Measurements from ENCODE around the gene ALDH1A1.
"Not testable (repeated sequence)": the region's sequence is repeated elsewhere in the genome, so short reads cannot be mapped to it uniquely, and the experiment has no call there.

The ALDH1A1 gene

DNA sequence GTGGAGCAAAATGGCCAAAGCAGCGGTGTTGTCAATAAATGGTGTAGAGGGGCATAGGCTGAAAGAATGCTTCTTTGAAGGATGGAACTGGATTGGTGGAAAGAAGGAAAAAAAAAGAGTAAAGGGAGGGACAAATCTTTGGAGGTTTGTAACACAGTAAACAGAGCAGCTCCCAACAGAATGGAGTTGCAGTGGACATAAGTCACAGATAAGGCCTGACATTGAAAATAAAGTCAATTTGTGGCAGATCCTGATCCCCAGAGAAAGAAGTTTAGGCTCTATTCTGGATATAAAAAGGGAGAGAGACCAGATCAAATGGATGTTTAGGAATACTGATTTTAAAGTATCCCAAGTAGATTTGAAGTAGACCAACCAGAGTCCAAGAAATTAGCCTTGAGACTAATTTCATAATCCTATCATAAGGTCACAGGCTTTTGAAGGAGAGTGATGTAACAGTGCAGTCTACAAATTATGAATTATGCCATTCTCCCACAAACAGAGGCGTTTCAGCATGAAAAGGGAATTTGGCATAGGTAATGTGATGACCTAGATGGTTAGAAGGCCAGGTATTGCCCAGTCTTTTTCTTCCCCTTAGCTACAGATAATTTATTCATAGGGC lies 8.9 kb downstream of the ALDH1A1 start:
- DNase-seq (ENCODE audit: low read depth): no peak

DNA sequence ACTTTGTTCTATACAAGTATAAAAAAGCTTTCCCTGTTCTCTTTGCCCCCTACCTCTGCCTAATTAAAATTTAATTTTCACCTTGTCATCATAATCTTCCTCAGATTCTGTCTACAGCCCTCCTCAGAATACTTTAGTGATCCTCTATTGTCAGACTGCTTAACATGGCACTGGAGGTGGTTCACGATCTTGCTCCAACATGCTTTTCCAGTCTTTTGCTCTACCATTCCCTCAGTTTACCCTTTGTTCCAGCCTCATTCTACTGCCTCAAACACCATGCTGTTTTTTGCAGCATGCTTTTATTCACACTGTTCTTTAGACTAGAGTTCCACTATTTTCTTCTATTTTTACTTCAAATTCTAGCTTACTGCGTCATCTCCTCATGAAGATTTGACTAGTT lies 10.4 kb downstream of the ALDH1A1 start:
- DNase-seq (ENCODE audit: low read depth): no peak

DNA sequence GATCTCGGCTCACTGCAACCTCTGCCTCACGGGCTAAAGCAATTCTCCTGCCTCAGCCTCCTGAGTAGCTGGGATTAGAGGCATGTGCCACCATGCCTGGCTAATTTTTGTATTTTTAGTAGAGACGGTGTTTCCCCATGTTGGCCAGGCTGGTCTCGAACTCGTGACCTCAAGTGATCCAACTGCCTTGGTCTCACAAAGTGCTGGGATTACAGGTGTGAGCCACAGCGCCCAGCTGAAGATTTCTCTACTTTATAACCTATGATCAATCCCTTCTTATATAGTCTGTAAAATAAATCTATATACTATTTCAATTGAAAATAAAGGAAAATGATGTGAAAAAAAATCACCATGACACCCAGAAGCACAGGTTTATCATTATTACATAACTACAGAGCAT lies 13.3 kb downstream of the ALDH1A1 start:
- not testable (repeated sequence) for DNase-seq (ENCODE audit: low read depth)

DNA sequence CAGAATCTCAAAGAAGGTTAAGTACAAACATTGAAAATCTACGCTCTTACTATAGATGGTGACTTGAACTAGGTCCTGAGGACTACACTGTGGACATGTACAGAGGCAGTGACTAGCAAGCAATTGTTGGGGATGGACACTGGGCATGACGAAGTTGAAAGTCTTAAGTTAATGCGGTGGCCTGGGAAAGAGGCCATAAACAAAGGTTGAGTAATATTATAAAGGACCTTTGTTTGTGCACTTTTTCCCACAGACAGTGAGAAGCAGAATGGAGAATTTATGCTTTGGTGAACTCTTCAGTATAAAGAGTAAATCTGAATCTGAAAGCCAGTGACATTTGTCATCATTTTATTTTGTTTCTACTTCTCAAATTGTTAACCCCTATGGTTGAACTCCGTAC lies 15.3 kb downstream of the ALDH1A1 start:
- no peak for DNase-seq (ENCODE audit: low read depth)

DNA sequence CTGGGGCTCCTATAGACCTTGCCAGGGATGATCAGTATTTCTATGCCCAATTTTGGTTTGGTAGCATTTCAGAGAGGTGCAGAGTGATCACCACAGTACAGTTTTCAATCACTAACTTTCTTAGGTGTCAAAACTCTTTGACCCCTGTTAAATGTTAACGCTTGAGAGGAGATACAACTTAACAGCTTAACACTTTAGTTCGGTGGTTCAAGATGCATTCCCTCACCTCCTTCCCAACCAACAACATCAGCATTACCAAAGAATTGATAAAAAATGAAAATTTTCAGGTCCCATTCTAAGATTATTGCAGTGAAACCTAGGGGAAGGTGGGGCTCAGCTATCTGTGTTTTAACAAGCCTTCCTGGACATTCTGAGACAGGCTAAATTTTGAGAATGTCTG lies 16.2 kb downstream of the ALDH1A1 start:
- no peak for DNase-seq (ENCODE audit: low read depth)

DNA sequence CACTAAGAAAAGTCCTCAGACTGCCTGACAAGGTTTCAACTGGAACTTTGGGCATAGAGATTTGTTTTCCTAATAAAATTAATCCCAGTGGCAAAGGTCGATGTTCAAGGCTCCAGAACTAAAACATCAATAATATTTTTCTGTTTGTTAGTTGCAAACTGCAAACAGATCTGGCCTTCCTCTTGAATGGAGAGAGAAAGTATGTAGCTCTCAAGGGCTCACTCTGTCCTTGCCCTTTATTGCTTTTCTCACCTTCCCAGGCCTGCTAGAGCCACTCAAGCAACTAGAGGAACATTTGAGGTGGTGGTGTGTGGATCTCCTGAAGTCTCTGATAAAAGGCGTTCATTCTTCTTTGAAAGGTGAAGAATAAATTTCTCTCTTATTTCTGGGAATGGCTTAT lies 16.6 kb downstream of the ALDH1A1 start:
- no peak for DNase-seq (ENCODE audit: low read depth)

DNA sequence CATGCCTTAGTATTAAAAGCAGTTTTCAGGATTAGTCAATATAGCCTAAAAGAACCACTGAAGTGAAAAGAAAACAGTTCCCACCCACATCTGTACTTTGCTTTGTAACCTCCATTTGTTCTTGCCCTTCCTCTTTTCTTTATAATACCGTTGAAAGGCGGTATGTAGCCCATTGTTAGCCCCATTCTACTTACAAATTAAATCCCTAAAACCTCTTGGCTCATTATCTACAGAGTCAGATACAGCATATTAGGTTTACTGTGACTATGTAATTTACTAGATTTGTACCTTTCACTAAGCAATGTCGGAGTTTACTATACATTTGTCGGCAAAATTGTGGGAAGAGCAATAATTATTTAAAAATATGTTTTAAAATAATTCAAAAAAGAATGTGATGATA lies 17.3 kb downstream of the ALDH1A1 start:
- DNase-seq (ENCODE audit: low read depth): no peak

DNA sequence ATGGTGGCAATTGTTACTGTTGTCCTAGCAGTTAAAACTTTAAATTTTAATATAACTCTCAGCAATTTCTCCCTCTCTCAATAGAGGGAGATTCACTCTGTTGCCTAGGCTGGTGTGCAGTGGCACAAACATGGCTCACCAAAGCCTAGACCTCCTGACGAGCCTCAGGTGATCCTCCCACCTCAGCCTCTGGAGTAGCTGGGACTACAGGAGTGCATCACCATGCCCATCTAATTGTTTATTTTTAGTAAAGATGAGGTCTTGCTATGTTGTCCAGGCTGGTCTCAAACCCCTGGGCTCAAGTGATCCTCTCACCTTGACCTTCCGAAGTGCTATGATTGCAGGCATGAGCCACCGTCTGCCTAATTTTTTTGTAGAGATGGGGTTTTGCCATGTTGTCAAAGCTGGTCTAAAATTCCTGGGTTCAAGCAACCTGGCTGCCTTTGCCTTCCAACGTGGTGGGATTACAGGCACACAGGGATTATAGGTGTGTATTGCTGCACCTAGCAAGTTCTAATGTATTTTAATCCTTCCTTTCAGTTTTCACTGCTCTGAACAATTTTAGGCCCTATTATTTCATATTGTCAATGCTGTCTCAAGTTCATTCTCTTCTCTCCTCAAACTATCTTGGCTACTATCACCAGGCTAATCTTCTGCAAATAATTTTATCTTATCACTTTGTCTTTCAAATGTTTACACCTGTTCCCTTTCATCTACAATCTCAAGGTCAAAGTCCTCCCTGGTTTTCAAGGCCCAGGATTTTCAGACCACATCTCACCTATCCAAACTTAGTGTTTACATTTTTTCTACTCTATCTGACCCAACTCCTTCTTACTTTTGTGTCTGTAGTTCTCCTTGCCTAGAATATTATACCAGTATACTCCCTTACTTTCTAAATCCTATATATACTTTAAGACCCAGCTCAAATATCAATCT lies 18.9 kb downstream of the ALDH1A1 start:
- DNase-seq (ENCODE audit: low read depth): no peak

DNA sequence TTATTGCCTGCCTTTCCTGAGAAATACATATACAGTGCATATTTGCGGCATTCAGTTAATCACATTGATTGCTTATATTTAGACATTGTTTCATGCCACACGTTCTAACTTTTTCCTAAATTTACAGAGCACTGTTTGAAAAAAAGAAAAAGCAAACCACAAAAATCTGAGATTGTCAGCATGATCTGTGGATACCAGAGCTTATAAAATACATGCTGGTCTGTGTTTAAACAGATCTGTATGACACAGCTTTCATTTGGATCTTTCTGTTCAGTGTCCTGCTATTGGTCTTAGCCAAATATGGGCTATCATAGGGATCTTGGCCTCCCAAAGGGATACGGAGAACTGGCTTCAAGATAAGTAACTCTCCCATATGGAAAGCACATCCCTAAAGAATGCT lies 20.2 kb downstream of the ALDH1A1 start:
- DNase-seq (ENCODE audit: low read depth): no peak

DNA sequence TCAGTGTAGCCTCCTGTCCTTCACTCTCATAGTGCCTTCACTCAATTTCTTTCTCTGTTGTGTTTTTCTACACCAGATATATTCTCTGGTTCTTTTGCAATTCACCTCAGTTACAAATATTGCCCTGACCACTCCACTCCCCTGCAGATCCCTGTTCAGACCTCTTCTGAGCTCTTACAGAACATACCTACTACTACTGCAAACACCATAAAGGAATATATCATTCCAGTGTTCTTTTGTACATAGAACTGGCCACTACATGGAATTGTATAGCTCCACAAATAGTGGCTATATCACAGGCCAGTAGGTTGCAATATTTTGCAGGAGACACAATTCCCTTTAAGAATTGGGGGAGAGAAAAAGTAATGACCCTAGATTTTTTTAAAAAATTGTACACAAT lies 21.0 kb downstream of the ALDH1A1 start:
- no peak for DNase-seq (ENCODE audit: low read depth)

DNA sequence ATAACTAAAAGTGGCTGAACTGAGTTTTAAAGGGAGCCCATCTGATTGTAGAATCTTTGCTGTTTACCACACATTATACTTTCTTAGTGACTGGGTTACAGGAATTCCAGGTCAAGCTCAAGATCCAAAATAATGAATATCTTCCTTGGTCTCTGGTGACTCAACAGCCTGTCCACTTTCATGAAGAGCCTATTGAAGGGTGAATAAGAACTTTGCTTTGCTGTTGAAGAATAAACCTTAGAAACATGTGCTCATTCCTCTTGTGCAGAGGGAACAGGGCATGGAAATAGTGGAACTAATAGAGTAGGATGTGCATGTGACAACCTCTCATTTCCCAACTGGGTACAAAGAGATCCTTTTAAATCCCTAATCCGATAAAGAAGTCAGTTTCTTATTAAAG lies 21.4 kb downstream of the ALDH1A1 start:
- no peak for DNase-seq (ENCODE audit: low read depth)

DNA sequence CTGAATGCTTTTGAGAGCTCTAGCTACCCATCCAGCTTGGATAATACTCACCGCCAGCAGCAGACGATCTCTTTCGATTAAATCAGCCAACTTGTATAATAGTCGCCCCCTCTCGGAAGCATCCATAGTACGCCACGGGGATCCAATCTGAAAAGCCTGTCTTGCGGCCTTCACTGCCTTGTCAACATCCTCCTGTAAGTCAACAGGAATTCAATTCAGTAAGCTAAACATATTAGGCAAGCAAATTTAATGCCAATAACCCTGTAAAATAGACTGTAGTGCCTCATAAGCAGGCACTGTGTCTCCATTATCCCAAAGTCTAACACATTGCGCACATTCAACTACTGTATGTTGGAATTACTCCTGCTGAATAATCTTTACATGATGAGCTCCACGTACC lies 22.0 kb downstream of the ALDH1A1 start:
- DNase-seq (ENCODE audit: low read depth): no peak

DNA sequence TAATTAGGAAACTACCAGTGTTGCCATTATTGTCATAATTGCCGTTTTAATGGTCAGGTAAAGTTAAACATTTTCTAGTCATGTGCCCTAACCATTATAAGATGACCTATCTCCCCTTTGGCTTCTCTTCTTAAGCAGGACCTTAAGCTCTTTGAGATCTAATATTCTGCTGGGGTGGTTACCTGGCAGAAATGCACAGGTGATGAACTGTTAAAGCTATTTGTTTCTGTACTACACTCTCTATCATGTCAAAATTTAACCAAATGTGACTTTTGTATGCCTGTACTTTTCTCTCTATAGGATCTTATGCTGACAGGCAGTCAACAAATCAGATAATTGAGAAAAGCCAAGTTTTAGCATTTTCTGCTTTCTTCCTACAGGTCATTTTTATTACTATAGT lies 23.3 kb downstream of the ALDH1A1 start:
- no peak for DNase-seq (ENCODE audit: low read depth)

DNA sequence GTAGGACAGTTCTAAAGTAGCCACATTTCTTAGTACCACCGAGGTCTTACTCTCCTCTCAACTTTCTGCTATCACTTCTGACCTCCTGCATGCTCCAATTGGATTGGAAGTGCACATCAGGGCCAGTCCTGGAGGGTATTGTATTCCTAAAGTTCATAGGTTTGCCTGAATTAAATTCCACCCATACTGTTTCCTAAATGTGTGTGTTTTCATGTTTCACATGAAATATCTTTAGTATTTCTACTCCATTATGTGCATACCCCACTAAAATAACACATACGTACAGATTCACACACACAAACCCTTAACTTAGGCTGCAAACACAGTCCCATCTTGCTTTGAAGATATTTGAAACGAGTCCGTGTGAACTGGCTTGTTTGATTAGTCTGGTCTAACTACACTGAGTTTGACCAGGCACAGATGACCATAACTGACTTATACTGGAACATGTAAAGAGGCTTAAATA lies 24.8 kb downstream of the ALDH1A1 start:
- DNase-seq (ENCODE audit: low read depth): no peak

DNA sequence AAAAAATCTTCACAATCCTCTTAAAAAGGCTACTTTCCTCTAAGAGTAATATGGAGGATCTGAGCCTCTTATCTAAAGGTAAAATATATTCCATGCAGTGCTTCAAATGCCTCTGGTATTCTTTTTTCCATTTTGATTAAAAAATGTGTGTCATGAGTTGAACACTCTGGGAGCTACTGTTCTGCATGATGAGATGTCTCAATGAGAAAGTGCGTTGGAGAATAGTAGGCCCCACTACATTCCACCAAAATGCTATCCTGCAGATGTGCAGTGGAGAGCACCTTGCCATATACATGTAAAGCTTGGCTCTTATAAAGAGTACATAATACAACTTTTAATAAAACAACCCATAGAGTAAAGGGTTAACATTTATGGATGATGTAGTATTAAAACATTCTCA lies 26.3 kb downstream of the ALDH1A1 start:
- DNase-seq (ENCODE audit: low read depth): no peak

DNA sequence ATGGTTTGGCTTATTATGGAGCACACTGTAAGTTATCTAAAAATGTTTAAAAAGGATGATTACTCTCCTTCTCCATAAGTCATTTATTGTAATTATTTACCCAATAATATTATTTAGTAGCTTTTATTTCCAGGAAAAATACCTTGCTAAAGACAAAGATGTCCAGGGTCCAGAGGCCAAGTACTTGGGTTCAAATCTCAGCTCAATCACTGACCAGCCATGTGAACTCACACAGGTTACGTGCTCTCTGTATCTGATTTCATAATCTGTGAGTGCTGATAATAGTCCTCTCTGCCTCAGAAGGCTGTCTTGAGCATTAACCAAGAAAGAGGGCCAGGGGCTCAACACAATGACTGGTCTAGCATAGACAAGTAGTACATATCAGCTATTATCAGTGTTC lies 27.0 kb downstream of the ALDH1A1 start:
- DNase-seq (ENCODE audit: low read depth): no peak

DNA sequence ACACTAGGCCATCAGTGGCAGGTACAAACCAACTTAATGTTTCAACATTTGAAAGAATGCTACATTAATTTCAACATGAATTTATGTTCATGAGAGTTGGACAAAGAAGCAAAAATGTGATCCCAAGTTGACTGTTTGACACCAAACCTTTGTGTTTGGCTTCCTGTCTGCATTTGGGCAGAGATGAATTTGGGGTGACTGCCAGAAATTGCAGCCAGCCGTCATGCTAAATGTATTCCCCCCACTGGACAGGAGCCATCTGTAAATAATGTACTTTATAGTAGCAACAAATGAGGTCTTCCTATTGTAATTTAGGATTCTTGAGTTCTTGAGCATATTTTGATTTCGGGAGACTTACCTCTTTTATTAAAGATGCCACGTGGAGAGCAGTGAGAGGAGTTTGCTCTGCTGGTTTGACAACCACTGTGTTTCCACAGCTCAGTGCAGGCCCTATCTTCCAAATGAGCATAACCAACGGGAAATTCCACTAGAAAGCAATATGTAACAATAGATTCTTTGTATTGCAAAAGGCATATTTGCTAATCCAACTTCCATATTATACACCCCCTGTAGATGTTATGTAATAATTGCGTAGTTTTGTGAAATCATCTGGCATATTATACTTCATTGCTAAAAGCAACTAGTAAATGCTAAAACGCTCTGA lies 27.6 kb downstream of the ALDH1A1 start:
- DNase-seq (ENCODE audit: low read depth): no peak

DNA sequence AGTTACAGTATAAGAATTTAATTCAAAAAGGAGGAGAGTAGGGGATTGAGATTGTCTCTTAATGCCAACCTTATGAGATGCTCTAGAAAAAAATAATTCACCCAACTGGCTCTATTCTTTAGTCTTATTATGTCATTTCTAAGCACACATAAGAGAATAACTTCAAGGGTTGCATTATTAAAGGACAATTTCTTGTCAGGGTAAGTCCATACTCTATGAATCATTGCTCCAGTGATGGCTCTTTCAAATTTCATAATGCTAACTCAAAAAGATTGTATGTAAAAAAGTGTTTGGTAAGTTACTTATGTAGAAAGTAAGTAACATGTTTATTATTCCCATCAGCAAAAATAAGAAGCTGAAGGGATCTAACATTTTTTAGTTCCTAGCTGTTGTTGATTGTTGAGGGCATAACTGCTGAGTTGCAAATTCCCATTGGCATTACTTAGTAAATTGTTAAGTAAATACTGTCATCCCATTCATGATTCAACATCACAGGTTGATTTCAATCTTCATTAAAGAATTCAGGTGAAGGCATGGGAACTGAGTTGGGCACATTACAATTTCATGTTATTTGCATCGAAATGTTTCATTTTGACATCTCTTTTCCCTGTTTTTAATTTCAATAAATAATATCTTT lies 28.6 kb downstream of the ALDH1A1 start:
- no peak for DNase-seq (ENCODE audit: low read depth)

DNA sequence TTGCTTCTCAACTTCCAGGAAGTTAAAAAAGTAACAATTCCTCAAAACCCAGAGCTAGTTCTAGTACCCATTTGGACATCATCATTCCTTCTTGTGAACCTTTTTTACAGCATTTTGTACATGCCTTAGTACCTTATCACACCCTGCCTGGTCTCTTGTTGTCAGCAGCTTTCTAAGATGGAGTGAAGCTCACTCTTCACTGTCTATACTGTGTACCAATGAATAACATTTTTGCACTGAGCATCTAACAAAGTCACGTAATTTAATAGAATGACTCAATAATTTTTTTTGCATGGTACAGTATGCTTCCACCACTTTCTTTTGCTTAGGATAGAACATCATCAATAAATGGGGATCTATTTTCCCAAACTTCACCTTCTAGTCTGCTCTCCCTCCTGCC lies 29.8 kb downstream of the ALDH1A1 start:
- DNase-seq (ENCODE audit: low read depth): no peak

DNA sequence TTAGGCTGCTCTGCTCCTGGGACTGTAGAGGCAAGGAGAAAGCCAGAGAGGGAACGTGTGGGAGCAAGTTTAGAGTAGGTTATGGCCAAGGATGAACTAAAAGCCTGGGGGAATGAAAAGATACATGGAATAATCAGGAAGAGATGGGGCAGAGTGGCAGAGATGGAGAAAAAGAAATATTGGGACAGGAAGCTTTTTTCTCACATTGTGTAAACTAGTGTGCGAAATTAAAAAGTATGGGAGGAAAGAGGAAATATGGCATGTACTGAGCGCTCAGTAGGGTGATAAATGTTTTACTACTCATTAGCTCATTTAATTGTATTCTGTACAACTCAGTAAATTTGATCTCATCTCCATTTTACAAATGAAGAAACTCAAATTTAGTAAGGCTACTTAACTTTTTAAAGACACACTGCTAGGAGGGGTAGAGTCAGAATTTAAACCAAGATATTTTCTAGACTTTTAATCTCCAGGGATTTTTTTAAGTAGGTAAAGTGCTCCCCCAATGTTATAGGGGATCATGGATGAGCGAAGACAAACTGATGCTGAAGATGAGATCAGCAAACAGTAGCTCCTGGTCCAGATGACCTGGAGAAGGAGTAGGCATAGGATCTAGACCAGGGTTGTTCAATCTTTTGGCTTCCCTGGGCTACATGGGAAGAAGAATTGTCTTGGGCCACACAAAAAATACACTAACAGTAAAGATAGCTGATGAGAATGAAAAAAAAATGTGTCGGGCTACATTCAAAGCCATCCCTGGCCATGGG lies 30.8 kb downstream of the ALDH1A1 start:
- no peak for DNase-seq (ENCODE audit: low read depth)

DNA sequence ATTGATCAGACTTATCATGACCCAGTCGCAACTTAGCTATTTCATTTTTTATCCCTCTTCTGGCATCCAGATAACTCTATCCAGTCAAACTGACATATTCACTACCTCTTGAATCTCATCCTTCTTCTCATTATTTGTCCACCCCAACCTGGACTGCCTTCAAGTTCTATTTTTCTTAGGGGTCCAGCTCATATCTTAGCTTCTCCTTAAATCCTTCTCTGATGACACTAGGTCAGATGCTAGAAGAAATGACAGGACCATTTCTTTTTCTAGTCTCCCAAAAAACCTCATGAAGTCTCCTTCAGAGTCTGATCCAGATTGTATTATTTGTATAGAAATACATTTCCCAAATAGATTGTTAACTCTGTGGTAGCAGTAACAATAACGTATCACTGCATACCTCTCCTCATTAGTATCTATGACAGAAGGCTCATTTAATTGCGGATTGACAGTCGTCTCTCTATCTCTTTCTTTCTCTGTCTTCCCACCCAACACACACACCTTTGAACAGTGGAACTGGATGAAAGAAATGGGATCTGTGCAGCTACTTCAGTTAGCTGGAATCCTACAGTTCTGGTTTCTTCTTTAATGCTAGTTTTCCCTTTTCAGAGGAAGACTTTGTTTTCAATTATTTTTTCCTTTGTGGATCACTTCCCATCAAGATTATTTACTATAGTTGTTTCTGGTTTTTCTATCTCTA lies 33.5 kb downstream of the ALDH1A1 start:
- no peak for DNase-seq (ENCODE audit: low read depth)
